Gastroesophageal sphincter (tissue), 3 donors: ENCODE data around the gene CORIN.

Experiments
- EP300 ChIP-seq: sonication (generic); formaldehyde crosslinking; IDR thresholded peaks from one replicate; pipeline ENCODE4 v1.6.1; 2017; ENCODE audit warnings: antibody characterized with exemption, mild to moderate bottlenecking
- POLR2A ChIP-seq, 2 donors: fragments of 450-650 bp; IDR thresholded peaks; one replicate each; pipeline ENCODE4 v1.6.1; 2017; ENCODE audit warnings: antibody characterized with exemption in 2 of 2, mild to moderate bottlenecking in 2 of 2, moderate library complexity in 1 of 2
- TF ChIP-seq, protein P1 (sequence below), 4 experiments: fragments of 200-600 bp in 2 of 4; fragments of 450-650 bp in 2 of 4; sonication (generic) in 1 of 4; IDR thresholded peaks; one replicate each; pipeline ENCODE4 v1.5.1; 2017 to 2019; ENCODE audit warnings: antibody characterized with exemption in 4 of 4, mild to moderate bottlenecking in 2 of 4, moderate library complexity in 2 of 4

DNA sequence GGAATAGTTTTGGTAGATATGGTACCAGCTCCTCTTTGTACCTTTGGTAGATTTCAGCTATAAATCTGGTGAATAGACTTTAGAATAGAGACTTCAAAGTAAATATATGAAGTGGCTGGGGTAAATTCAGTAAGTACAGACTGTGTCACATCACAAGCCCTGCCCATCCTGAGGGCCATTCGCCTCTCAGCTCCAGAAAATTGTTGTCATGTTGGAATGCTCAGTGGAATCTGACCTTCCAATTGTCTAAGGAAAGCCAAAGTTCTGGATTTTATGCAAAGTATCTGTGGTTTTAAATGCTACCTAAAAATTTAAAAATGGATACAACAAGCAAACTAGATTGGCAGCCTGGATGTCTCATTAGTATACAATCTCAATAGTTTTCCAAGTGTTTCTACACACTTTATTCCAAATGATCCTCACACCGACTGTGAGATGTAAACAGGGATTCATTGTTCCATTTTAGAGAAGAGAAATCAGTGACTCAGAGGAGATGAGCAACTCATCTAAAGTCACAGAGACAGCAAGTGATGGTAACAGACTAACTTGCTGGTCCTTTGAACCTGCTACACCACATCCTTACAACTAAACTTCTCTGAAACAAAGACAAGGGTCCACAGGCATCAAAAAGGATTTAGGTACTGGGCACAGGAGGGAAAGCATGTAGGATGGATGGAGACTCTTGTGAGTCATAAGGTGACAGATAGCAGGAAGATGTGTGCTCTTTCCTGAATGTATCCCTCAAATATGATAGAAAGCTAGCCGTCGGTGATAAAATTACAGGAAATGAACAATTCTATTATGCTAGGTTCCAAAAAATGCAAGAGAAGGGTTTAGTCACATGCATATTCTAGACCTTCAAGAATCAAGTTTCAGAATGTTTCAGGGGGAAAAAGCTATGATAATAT is 225.5 kb downstream of the CORIN start:
- TF ChIP-seq POLR2A (IDR thresholded peaks at IDR 0.05) (no peak), EP300 (no peak)
- TF ChIP-seq, protein P1, sequence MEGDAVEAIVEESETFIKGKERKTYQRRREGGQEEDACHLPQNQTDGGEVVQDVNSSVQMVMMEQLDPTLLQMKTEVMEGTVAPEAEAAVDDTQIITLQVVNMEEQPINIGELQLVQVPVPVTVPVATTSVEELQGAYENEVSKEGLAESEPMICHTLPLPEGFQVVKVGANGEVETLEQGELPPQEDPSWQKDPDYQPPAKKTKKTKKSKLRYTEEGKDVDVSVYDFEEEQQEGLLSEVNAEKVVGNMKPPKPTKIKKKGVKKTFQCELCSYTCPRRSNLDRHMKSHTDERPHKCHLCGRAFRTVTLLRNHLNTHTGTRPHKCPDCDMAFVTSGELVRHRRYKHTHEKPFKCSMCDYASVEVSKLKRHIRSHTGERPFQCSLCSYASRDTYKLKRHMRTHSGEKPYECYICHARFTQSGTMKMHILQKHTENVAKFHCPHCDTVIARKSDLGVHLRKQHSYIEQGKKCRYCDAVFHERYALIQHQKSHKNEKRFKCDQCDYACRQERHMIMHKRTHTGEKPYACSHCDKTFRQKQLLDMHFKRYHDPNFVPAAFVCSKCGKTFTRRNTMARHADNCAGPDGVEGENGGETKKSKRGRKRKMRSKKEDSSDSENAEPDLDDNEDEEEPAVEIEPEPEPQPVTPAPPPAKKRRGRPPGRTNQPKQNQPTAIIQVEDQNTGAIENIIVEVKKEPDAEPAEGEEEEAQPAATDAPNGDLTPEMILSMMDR (IDR thresholded peaks at IDR 0.05), result no peak
